Keratinocyte (primary cell): ENCODE data around the gene NEAT1. TPM values are rescaled to one million over a fixed set of nuclear protein-coding genes. Genes with fewer than 3 reads are reported as not detected.

Experiments
- DNase-seq: peaks from one replicate; pipeline ENCODE4 v3.0.0-alpha.2; 2011; ENCODE audit warnings: low read depth, missing footprints, low spot score
- FAIRE-seq: peaks from 2 replicates; lab custom pipeline; 2011; peaks lifted over from hg19 to GRCh38; lab: Jason Lieb, UNC
- H2AFZ ChIP-seq: 2 replicates; pipeline ENCODE4 v1.6.0; 2012; ENCODE audit warnings: low read length, control low read depth, inconsistent platforms; ENCODE audit not compliant: control insufficient read depth
- H3K27ac ChIP-seq: 2 replicates; pipeline ENCODE4 v1.5.1; 2011; ENCODE audit warnings: low read length; ENCODE audit not compliant: control insufficient read depth, insufficient read depth
- H3K27me3 ChIP-seq: 3 replicates; pipeline ENCODE4 v1.6.0; 2011; ENCODE audit warnings: low read length; ENCODE audit not compliant: control insufficient read depth, insufficient read depth; ENCODE audit errors: extremely low read depth
- H3K36me3 ChIP-seq, 2 experiments: 2 replicates in 1 of 2; 3 replicates in 1 of 2; pipeline ENCODE4 v1.5.1; 2011; ENCODE audit warnings: low read length in 2 of 2, mild to moderate bottlenecking in 1 of 2; ENCODE audit not compliant: control insufficient read depth in 2 of 2, insufficient read depth in 2 of 2; ENCODE audit errors: extremely low read depth in 1 of 2
- H3K4me1 ChIP-seq: 3 replicates; pipeline ENCODE4 v1.5.1; 2011; ENCODE audit warnings: low read length; ENCODE audit not compliant: control insufficient read depth, insufficient read depth; ENCODE audit errors: extremely low read depth
- H3K4me2 ChIP-seq: 3 replicates; pipeline ENCODE4 v1.6.0; 2011; ENCODE audit warnings: low read depth, low read length; ENCODE audit not compliant: control insufficient read depth, insufficient read depth; ENCODE audit errors: extremely low read depth
- H3K4me3 ChIP-seq, 3 experiments: fragments of 200-600 bp in 1 of 3; sonication (generic) in 1 of 3; 2 replicates in 2 of 3; 3 replicates in 1 of 3; pipeline ENCODE4 v1.5.1; 2011 to 2016; ENCODE audit warnings: low read length in 3 of 3, mild to moderate bottlenecking in 3 of 3, control low read depth in 2 of 3, inconsistent platforms in 1 of 3, low read depth in 1 of 3, mixed read lengths in 1 of 3, mixed run types in 1 of 3, moderate library complexity in 1 of 3; ENCODE audit not compliant: control insufficient read depth in 2 of 3, insufficient read depth in 2 of 3; ENCODE audit errors: extremely low read depth in 1 of 3
- H3K79me2 ChIP-seq: 2 replicates; pipeline ENCODE4 v1.6.0; 2012; ENCODE audit warnings: low read length; ENCODE audit not compliant: control insufficient read depth, insufficient read depth
- H3K9ac ChIP-seq: 3 replicates; pipeline ENCODE4 v1.6.0; 2011; ENCODE audit warnings: low read length; ENCODE audit not compliant: control insufficient read depth, insufficient read depth; ENCODE audit errors: extremely low read depth
- H3K9me1 ChIP-seq: 3 replicates; pipeline ENCODE4 v1.6.0; 2011; ENCODE audit warnings: low read length; ENCODE audit not compliant: control insufficient read depth, insufficient read depth; ENCODE audit errors: extremely low read depth
- H3K9me3 ChIP-seq: 2 replicates; pipeline ENCODE4 v1.5.1; 2012; ENCODE audit warnings: low read depth, low read length; ENCODE audit not compliant: control insufficient read depth
- H4K20me1 ChIP-seq: 3 replicates; pipeline ENCODE4 v1.6.0; 2011; ENCODE audit warnings: low read length; ENCODE audit not compliant: control insufficient read depth, insufficient read depth; ENCODE audit errors: extremely low read depth
- CTCF ChIP-seq, 3 experiments: IDR thresholded peaks in 1 of 3; conservative IDR thresholded peaks in 1 of 3; optimal IDR thresholded peaks in 1 of 3; 2 replicates in 2 of 3; 3 replicates in 1 of 3; pipeline versions ENCODE3 to v1.5.1; 2011; ENCODE audit warnings: low read length in 3 of 3, mild to moderate bottlenecking in 3 of 3, moderate library complexity in 2 of 3, control low read depth in 1 of 3, inconsistent platforms in 1 of 3; ENCODE audit not compliant: insufficient read depth in 2 of 3; ENCODE audit errors: extremely low read depth in 1 of 3
- EZH2 ChIP-seq: IDR thresholded peaks from one replicate; pipeline ENCODE4 v1.6.1; 2012; ENCODE audit warnings: inconsistent platforms, mild to moderate bottlenecking, low read length, moderate library complexity
- dilution Hi-C: fragments of 300-500 bp; cut with MboI; formaldehyde crosslinking; loops from one replicate; pipeline ENCODE4 v1.7.0; 2020; ENCODE audit warnings: low sequenced_read_pairs; ENCODE audit not compliant: extremely low pct_ligation_motif_present
- polyA plus RNA-seq, 5 experiments: library from polyadenylated mRNA; depleted of rRNA in 3 of 5; stranded (reverse) in 3 of 5; stranded (forward) in 1 of 5; unstranded in 1 of 5; fragments of >200 nt; gene quantifications; 1 replicate in 1 of 5; 2 replicates in 3 of 5; 3 replicates in 1 of 5; pipeline versions ENCODE4 v1.2.1 to v1.2.3, GENCODE V29; 2011 to 2012; ENCODE audit warnings: missing spikeins in 2 of 5, low read depth in 1 of 5, low replicate concordance in 1 of 5

NEAT1 gene
- polyA plus RNA-seq, 1 donor (not counting 4 experiments of a cell fraction or from before 2014, with no cell fraction given), result 270 TPM

GRCh38 chr11:65377036-65377435 lies 45.6 kb upstream of the NEAT1 start:
- no peaks in the 10 kb centered on the region for H3K36me3 ChIP-seq
- no peak overlapping the region for H3K27ac ChIP-seq
- H3K9me3 ChIP-seq, result no peaks in the 10 kb centered on the region
- H3K27me3 ChIP-seq, result no peaks in the 10 kb centered on the region
- no peak overlapping the region for H3K4me3 ChIP-seq
- no peaks in the 10 kb centered on the region for H4K20me1 ChIP-seq
- no peak for DNase-seq
- TF ChIP-seq EZH2 (no peak), CTCF (optimal IDR thresholded peaks at IDR 0.05 in 1 of 3, IDR thresholded peaks at IDR 0.05 in 1 of 3, conservative IDR thresholded peaks at IDR 0.05 in 1 of 3; ENCODE audit: extremely low read depth in 1 of 3, insufficient read depth in 2 of 3, low read length in 3 of 3) (no peak)
- H3K9ac ChIP-seq, result no peak overlapping the region
- H3K79me2 ChIP-seq, result no peaks in the 10 kb centered on the region
- peaks cover 6% of the 10 kb centered on the region for H3K4me1 ChIP-seq
- dilution Hi-C loops, result no loop called here
- H3K4me2 ChIP-seq, result no peak overlapping the region
- no peaks in the 10 kb centered on the region for H3K9me1 ChIP-seq
- FAIRE-seq, result no peak
- H2AFZ ChIP-seq, result no peak overlapping the region

- no peak overlapping the region for H3K27ac ChIP-seq
- H3K36me3 ChIP-seq, result no peaks in the 10 kb centered on the region
- TF ChIP-seq CTCF (optimal IDR thresholded peaks at IDR 0.05 in 1 of 3, IDR thresholded peaks at IDR 0.05 in 1 of 3, conservative IDR thresholded peaks at IDR 0.05 in 1 of 3; ENCODE audit: extremely low read depth in 1 of 3, insufficient read depth in 2 of 3, low read length in 3 of 3), result no peak
- H3K4me3 ChIP-seq, result no peak overlapping the region
- H3K4me2 ChIP-seq, result no peak overlapping the region
- no peaks in the 10 kb centered on the region for H3K9me3 ChIP-seq
- FAIRE-seq (no peak), DNase-seq (no peak)
- no peaks in the 10 kb centered on the region for H3K9me1 ChIP-seq
- dilution Hi-C loops, result no loop called here
- no peaks in the 10 kb centered on the region for H4K20me1 ChIP-seq
- H3K4me1 ChIP-seq, result peaks cover 11% of the 10 kb centered on the region
- no peak overlapping the region for H3K9ac ChIP-seq
- no peaks in the 10 kb centered on the region for H3K27me3 ChIP-seq
- H3K79me2 ChIP-seq, result no peaks in the 10 kb centered on the region
- no peak overlapping the region for H2AFZ ChIP-seq
Observed at GRCh38 chr11:65377777-65378176, 44.8 kb upstream of the NEAT1 start.
